EH (cell line): ENCODE results near the gene ANP32B.
"Not testable (repeated sequence)": the region's sequence is repeated elsewhere in the genome, so short reads cannot be mapped to it uniquely, and the experiment has no call there.

ENCODE experiments used
- DNase-seq: peaks from one replicate; pipeline ENCODE4 v3.0.0-alpha.2; 2015; ENCODE audit warnings: low read depth

Gene ANP32B

DNA sequence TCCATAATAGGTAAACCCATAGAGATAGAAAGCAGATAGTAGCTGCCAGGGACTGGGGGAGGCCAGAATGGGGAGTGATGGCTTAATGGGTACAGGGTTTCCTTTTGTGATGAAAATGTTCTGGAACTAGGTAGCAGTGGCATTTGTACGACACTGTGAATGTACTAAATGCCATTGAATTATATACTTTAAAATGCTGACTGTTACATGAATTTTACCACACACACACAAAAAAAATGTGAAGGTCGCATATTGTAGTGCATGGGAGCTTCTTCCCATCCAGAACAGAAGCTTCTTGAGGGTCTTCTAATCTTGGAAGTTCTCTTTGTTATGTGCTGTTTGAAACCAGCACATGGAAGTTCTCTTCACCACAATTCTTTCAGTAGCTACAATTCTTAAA is 19.9 kb upstream of the ANP32B start:
- no peak for DNase-seq

- no peak for DNase-seq
Observed at GRCh38 chr9:97964901-97965300, 18.2 kb upstream of the ANP32B start.

GRCh38 chr9:97966493-97966892 is 16.6 kb upstream of the ANP32B start:
- no peak for DNase-seq

DNA sequence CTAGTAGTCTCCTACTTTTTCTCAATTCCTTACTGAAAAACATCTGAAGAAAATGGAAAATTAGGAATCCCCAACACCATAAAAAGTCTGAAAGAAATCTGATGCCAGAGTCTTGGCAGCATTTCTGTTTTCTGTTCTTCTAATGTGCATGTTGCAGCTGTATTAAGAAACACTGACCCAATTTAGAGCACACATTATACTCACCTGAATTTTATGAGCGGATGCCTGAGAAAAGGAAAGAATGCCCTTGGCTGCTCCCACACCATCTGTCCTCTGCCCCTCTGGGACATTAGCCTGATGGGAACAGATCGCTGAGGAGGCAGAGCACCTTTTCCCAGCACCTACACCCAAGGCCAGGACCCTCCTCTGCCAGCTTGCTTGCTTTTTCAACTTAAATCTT is 14.1 kb upstream of the ANP32B start:
- no peak for DNase-seq

DNA sequence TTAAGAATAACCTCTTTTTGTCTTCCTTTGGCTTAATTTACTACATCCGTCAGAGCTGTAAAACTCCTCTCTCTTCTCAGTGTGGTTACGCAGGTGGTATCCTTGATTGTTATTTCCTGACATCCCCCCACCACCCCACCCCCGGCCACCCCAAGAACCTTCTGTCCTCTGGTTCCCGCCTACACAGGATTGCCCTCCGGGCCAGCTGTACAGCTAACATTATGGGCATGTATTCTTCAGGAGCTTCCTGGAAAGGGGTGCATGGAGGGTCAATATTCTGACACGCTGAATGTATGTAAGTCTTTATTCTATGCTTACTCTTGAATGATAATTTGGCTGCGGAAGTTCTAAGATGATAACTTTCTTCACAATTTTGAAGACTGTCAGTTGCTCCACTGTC is 13.0 kb upstream of the ANP32B start:
- DNase-seq, result no peak

GRCh38 chr9:97972753-97973152 is 10.4 kb upstream of the ANP32B start:
- no peak for DNase-seq

DNA sequence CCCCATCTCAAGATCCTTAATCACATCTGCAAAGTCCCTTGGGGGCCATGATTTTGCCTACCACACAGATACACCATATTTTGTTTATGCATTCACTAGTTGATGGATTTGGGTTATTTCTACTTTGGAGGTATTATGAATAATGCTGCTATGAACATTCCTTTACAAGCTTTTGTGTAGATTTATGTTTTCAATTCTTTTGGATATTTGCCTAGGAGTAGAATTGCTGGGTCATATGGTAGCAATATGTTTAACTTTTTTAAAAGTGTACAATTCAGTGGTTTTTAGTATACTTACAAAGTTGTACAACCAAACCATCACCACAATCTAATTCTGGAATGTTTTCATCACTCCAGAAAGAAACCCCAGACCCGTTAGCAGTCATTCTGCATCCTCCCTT is 7.8 kb upstream of the ANP32B start:
- DNase-seq, result no peak

DNA sequence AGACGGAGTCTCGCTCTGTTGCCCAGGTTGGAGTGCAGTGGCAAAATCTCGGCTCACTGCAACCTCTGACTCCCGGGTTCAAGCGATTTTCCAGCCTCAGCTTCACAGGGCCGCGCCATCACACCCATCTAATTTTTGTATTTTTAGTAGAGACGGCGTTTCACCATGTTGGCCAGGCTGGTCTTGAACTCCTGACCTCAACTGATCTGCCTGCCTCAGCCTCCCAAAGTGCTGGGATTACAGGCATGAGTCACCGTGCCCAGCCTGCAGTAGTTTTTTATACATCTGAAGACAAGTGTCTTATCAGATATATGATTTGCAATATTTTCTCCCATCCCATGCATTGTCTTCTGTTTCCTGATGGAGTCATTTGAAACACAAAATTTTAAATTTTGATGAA is 6.5 kb upstream of the ANP32B start:
- DNase-seq, result not testable (repeated sequence)

DNA sequence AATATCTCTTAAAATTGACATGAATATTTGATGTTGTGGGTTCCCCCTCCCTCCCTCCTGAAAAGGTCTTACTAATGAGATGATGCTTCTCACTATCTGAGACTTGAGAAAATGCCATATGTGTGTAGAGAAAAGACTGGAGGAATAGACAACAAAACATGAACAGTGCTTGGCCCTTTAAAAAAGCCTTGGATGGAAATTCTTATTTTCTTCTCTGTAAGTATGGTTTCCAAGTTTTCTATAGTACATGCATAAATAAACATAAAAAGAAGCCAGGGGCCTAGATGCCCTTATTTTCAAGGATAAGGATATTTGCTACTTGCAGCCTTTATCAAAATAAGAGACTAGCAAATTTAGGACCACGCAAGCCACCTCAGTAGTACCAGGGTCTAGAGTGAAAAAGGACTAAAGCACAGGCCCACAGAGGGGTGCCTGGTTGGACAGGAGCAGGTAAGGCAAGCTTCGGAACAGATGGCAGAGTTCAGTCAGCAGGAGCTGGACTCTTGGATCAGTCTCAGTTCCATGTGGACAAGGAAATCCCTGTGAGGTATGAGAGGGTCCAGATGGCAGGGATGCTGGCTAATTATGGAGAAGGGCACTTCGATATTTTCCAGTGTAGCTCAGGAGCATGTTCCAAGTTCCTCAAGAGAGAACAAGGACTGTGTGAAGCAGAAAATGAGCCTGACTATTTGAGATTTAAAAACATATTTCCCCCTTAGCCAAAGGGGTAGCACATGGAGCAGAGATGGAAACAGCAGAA is 4.6 kb upstream of the ANP32B start:
- no peak for DNase-seq

DNA sequence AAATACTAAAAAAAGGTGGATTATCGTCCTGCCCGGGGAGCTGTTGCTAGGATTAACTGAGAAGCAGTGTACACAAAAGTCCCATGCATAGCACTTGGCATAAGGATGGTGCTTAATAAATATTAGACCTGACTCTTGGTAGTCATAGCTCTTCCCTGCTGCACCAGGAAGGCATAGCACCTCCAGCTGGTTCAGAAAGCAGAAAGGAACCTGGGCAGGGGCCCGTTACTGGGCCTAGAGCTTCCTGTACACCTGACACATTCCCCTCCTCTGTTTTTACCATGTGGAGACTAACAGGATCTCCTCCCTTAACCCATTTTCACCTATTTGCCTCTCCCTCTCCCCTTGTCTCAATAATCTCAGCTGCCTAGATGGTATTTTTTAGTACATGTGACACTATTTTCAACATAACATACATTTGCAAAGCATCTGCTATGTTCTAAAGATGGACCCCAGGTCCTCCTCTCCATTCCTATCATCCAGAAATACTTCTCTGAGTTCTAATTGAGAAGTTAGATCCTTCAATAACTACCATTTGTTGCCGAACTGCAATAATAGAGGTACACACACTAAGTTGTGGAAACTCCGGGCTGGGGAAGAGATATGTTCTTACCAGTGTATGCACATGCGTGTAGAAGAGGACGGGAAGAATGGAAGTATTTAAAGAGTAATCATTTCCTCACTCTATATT is 3.2 kb upstream of the ANP32B start:
- no peak for DNase-seq

- DNase-seq, result no peak
Observed at GRCh38 chr9:97980479-97980803, 2.7 kb upstream of the ANP32B start.

DNA sequence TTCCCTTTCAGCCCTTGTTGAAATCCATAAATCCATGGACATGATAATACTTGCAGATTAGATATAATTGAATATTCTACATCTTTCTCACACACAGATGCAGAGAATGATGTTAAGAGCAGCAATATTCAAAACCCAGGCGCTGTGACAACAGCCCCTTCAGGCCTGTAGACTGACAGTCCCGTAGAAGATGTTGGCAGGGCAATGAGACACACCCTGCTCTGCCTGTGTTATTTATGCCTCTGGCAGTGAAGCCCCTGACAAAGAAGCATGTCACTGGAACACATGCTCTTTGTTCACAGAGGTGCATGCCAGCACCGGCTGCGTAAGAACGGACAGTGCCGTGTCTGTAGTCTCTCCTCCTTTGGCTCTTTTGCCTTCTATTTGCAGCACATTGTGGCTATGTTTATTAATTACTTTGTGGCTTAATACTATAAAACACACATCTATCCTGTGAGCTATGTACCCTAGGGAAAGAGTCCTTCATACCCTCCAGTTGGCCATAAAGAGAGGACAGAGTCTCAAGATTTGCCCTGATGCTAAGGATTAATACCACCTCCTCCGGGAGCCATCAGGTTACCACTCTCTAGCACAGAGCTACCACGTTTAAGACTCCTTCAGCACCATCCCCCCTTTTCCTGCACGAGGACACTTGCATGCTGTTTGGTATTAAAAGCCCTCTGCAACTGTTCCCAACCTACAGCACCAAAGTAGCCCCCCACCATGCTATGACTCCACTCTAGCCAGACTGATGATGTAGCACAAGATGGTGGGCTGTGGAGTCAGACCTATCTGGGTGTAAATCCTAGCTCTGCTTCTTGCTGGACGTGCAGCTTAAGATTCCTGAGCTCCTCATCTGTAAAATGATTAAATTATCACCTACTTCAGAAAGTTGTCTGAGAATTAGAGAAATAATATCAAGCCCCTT is 2.0 kb upstream of the ANP32B start:
- no peak for DNase-seq

DNA sequence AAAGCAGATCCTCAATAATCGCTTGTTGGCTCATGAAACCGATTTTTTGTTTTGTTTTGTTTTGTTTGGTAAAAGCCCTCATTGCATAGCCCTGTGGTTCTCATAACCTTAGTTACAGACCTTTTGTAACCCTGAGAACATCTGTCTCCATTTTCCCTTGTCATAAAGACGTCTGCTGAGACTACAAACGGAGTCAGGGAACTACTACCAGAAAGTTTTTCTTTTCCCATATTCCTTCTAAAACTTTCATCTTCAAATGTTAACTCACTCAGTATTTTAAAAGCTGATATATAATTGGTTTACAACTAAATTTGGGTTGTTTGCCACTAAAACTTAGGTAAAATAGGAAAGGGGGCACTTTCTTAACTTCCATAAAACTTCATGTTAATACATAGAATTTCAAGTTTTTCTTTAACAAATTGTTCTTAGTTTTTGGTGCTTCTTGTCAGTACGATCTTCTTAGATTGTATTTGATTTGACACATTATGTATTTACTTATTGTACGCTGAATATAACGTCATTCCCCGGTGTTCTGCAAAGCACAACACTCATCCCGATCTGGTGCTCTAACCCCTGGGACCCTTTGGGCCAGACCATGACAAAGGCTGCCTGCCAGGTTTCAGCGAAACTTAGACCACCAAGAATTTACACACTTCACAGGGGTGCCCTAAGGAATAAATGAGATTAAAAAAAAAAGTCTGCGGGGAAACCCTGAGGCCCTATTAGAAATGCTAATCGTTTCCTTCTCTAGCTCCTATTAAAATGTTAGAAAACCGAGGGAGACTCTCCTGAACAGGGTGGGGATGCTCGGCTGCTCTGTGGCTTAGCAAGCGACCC is 1.1 kb upstream of the ANP32B start:
- no peak for DNase-seq

- peak; percentile 47 for DNase-seq
Observed at GRCh38 chr9:97983589-97984187, 547 bp downstream of the ANP32B start.

- DNase-seq, result peak; percentile 77
Observed at GRCh38 chr9:97984188-97985057, 1.3 kb downstream of the ANP32B start.

GRCh38 chr9:97985058-97985861 is 2.1 kb downstream of the ANP32B start:
- peak; percentile 22 for DNase-seq

DNA sequence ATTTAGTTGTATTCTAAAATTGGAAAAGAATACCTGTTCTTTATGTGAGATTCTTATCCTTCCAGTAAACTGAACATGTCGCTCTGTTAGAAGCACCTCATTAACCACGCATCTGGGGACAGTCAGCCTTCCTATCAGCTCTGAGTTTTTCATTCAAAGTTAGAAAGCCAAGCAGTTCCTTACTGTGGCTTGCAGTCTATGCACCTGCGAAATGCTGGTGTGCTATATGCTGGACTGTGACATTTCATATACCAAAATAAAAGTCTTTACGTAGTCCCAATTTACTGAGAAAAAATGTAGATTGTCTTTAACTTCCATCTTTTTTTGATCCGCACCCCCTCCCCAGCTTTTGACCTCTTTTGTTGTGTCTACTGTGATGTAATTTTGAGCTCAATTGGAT is 4.3 kb downstream of the ANP32B start:
- no peak for DNase-seq

DNA sequence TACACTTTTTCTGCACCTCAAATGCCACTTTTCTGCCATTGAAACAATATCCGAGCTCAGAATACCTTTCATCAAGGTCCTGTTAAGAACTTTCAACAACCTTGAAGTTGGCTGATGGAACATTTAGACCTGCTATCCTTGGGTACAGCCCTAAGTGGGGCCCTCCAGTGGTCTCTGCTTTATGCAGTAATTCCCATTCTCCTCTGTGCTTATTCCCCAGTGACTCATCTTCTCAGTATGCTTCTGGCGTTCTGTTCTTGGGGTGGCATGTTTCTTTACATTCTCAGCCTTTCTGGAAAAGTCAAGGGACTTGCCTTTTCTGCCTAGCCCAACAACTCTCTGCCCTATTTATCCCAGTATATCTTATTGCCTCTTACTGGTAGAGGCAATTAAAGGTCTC is 7.1 kb downstream of the ANP32B start:
- DNase-seq, result peak; percentile 88

- DNase-seq, result no peak
Observed at GRCh38 chr9:97991818-97992217, 8.7 kb downstream of the ANP32B start.

GRCh38 chr9:97992219-97992618 is 9.1 kb downstream of the ANP32B start:
- no peak for DNase-seq
